ENCODE data around the gene LLPH.

LLPH gene

GRCh38 chr12:66118240-66118891 is 12.2 kb downstream of the LLPH start:
- no peak for DNase-seq (ENCODE audit: extremely low read depth, low read depth)
- no peak overlapping the region for H3K4me3 ChIP-seq (replicated peaks; ENCODE audit: low read depth, low read length)
- TF ChIP-seq CTCF (IDR thresholded peaks at IDR 0.05; ENCODE audit: low read depth, low read length, missing control alignments), result no peak

GRCh38 chr12:66117242-66117641 is 13.3 kb downstream of the LLPH start:
- no peak overlapping the region for H3K4me3 ChIP-seq (replicated peaks; ENCODE audit: low read depth, low read length)
- no peak for TF ChIP-seq CTCF (IDR thresholded peaks at IDR 0.05; ENCODE audit: low read depth, low read length, missing control alignments)
- no peak for DNase-seq (ENCODE audit: extremely low read depth, low read depth)

- no peak for DNase-seq (ENCODE audit: extremely low read depth, low read depth)
- no peak overlapping the region for H3K4me3 ChIP-seq (replicated peaks; ENCODE audit: low read depth, low read length)
- no peak for TF ChIP-seq CTCF (IDR thresholded peaks at IDR 0.05; ENCODE audit: low read depth, low read length, missing control alignments)
Measured at GRCh38 chr12:66115071-66115600, 15.4 kb downstream of the LLPH start.

GRCh38 chr12:66113471-66113870 is 17.1 kb downstream of the LLPH start:
- TF ChIP-seq CTCF (IDR thresholded peaks at IDR 0.05; ENCODE audit: low read depth, low read length, missing control alignments), result no peak
- no peak for DNase-seq (ENCODE audit: extremely low read depth, low read depth)
- H3K4me3 ChIP-seq (replicated peaks; ENCODE audit: low read depth, low read length), result no peak overlapping the region

- no peak for TF ChIP-seq CTCF (IDR thresholded peaks at IDR 0.05; ENCODE audit: low read depth, low read length, missing control alignments)
- H3K4me3 ChIP-seq (replicated peaks; ENCODE audit: low read depth, low read length), result no peak overlapping the region
- no peak for DNase-seq (ENCODE audit: extremely low read depth, low read depth)
Measured at GRCh38 chr12:66111605-66112004, 18.9 kb downstream of the LLPH start.

GRCh38 chr12:66109056-66109455 is 21.5 kb downstream of the LLPH start:
- TF ChIP-seq CTCF (IDR thresholded peaks at IDR 0.05; ENCODE audit: low read depth, low read length, missing control alignments), result no peak
- DNase-seq (ENCODE audit: extremely low read depth, low read depth), result no peak
- no peak overlapping the region for H3K4me3 ChIP-seq (replicated peaks; ENCODE audit: low read depth, low read length)

- no peak overlapping the region for H3K4me3 ChIP-seq (replicated peaks; ENCODE audit: low read depth, low read length)
- no peak for TF ChIP-seq CTCF (IDR thresholded peaks at IDR 0.05; ENCODE audit: low read depth, low read length, missing control alignments)
- DNase-seq (ENCODE audit: extremely low read depth, low read depth), result no peak
Measured at GRCh38 chr12:66108386-66108785, 22.2 kb downstream of the LLPH start.

Measured in HFF-Myc (cell line).